ENCODE measurements around the gene PSTPIP2. TPM values are rescaled to one million over a fixed set of nuclear protein-coding genes. Genes with fewer than 3 reads are reported as not detected.
"Not testable (repeated sequence)": the region's sequence is repeated elsewhere in the genome, so short reads cannot be mapped to it uniquely, and the experiment has no call there.

PSTPIP2 gene
- total RNA-seq, 1 experiment from 2014 or later = 1.9 TPM

- TF ChIP-seq ZNF425 (CRISPR knock-in tag; conservative IDR thresholded peaks at IDR 0.05) = no peak
- TF ChIP-seq IRF2 (CRISPR knock-in tag; IDR thresholded peaks at IDR 0.05; ENCODE audit: borderline replicate concordance, low read depth) = no peak
- TF ChIP-seq FOXP1 (CRISPR knock-in tag; IDR thresholded peaks at IDR 0.05; ENCODE audit: borderline replicate concordance) = peak; percentile 64; the same call in 1 of the 2 replicates
- TF ChIP-seq JUN (CRISPR knock-in tag; IDR thresholded peaks at IDR 0.05) = peak; percentile 20; the same call in 1 of the 2 replicates
- peak; percentile 60; the same call in 1 of the 2 replicates for TF ChIP-seq EMX1 (CRISPR knock-in tag; IDR thresholded peaks at IDR 0.05)
These were observed 25.9 kb upstream of the PSTPIP2 start, which contains the start of gene ATP5F1A (continued) for GRCh38 chr18:46097801-46098615.

GRCh38 chr18:46097431-46097800 lies 25.4 kb upstream of the PSTPIP2 start:
- ChIA-PET POLR2A (interaction anchor here (0.7 kb wide), 1 partner anchor 25 kb away, joined by 6 read pairs; no protein-coding TSS in a partner anchor), CTCF (interaction anchor here (1.6 kb wide), 1 partner anchor 24 kb away, joined by 7 read pairs; no protein-coding TSS in a partner anchor)
- peak overlapping the region; percentile 98 for H3K4me3 Mint-ChIP-seq
- 0 out of 2 replicates have a peak, but pooled peaks have one; percentile 29 for TF ChIP-seq ZNF671 (CRISPR knock-in tag; IDR thresholded peaks at IDR 0.05)
- TF ChIP-seq SMAD4 (CRISPR knock-in tag; IDR thresholded peaks at IDR 0.05) = no peak
- no peak for TF ChIP-seq ETV6 (CRISPR knock-in tag; IDR thresholded peaks at IDR 0.05)
- TF ChIP-seq OVOL2 (CRISPR knock-in tag; IDR thresholded peaks at IDR 0.05; ENCODE audit: borderline replicate concordance) = no peak
- no peak for TF ChIP-seq ZNF121 (CRISPR knock-in tag; IDR thresholded peaks at IDR 0.05)
- no peaks in the 10 kb centered on the region for H3K9me3 Mint-ChIP-seq
- peaks cover 39% of the 10 kb centered on the region for H3K36me3 Mint-ChIP-seq
- DNase-seq (ENCODE audit: low spot score) (no peak), ATAC-seq (no peak)
- no peaks in the 10 kb centered on the region for H3K27me3 Mint-ChIP-seq (ENCODE audit: low read depth)
- peaks cover 21% of the 10 kb centered on the region for H3K4me1 Mint-ChIP-seq
- H3K27ac Mint-ChIP-seq = peak overlapping the region; percentile 92

- TF ChIP-seq CBFB (CRISPR knock-in tag; IDR thresholded peaks at IDR 0.05; ENCODE audit: low read depth) (no peak), EMX1 (CRISPR knock-in tag; IDR thresholded peaks at IDR 0.05) (no peak), TCF7 (CRISPR knock-in tag; IDR thresholded peaks at IDR 0.05; ENCODE audit: low read depth) (no peak)
- POLR2A ChIA-PET = interaction anchor here (0.7 kb wide), 2 partner anchors 14 to 24 kb away, joined by 3 to 6 read pairs; no protein-coding TSS in a partner anchor
- no peaks in the 10 kb centered on the region for H3K9me3 Mint-ChIP-seq
- CTCF ChIA-PET = interaction anchor here (1.6 kb wide), 1 partner anchor 23 kb away, joined by 7 read pairs; no protein-coding TSS in a partner anchor
- H3K4me1 Mint-ChIP-seq = peaks cover 21% of the 10 kb centered on the region
- ATAC-seq = no peak
- no peaks in the 10 kb centered on the region for H3K27me3 Mint-ChIP-seq (ENCODE audit: low read depth)
- peak overlapping the region; percentile 92 for H3K27ac Mint-ChIP-seq
- no peak for DNase-seq (ENCODE audit: low spot score)
- H3K36me3 Mint-ChIP-seq = peaks cover 44% of the 10 kb centered on the region
- peak overlapping the region; percentile 98 for H3K4me3 Mint-ChIP-seq
These were observed 24.7 kb upstream of the PSTPIP2 start for GRCh38 chr18:46096651-46097300.

- Mint-ChIP-seq H3K9me3 (no peaks in the 10 kb centered on the region), H3K4me1 (peaks cover 21% of the 10 kb centered on the region), H3K27me3 (ENCODE audit: low read depth) (no peaks in the 10 kb centered on the region), H3K4me3 (peak overlapping the region; percentile 34; the same call in 1 of the 2 replicates), H3K36me3 (peaks cover 56% of the 10 kb centered on the region), H3K27ac (no peak overlapping the region)
- TF ChIP-seq SP1 (CRISPR knock-in tag; conservative IDR thresholded peaks at IDR 0.05) (no peak), GTF2I (CRISPR knock-in tag; conservative IDR thresholded peaks at IDR 0.05) (no peak), JUN (CRISPR knock-in tag; IDR thresholded peaks at IDR 0.05) (no peak), ZNF263 (CRISPR knock-in tag; IDR thresholded peaks at IDR 0.05; ENCODE audit: low read depth) (no peak), CREM (CRISPR knock-in tag; IDR thresholded peaks at IDR 0.05) (no peak)
- no peak for ATAC-seq
- ChIA-PET CTCF (no interaction called here), POLR2A (interaction anchor here (1.4 kb wide), 1 partner anchor 22 kb away, joined by 3 read pairs; no protein-coding TSS in a partner anchor)
- no peak for DNase-seq (ENCODE audit: low spot score)
These were observed 23.5 kb upstream of the PSTPIP2 start for GRCh38 chr18:46095532-46095931.

GRCh38 chr18:46088501-46088900 lies 16.4 kb upstream of the PSTPIP2 start:
- CTCF ChIA-PET; POLR2A ChIA-PET; ATAC-seq; H3K4me3 Mint-ChIP-seq; DNase-seq (ENCODE audit: low spot score); H3K9me3 Mint-ChIP-seq; H3K27ac Mint-ChIP-seq; H3K27me3 Mint-ChIP-seq (ENCODE audit: low read depth); H3K4me1 Mint-ChIP-seq: not testable (repeated sequence)
- peaks cover 96% of the 10 kb centered on the region for H3K36me3 Mint-ChIP-seq
